Measurements from ENCODE around the gene WFDC1.

WFDC1 gene

GRCh38 chr16:84294531-84295142 lies at the start of gene WFDC1:
Gene WFDC1, plus strand, starts transcription at chr16:84294878. Its CDS starts 94 bp downstream, at chr16:84294972.
- DNase-seq = peak; percentile 73

GRCh38 chr16:84245956-84246678 lies 48.6 kb upstream of the WFDC1 start:
- no peak for DNase-seq

GRCh38 chr16:84246679-84247077 lies 48.0 kb upstream of the WFDC1 start:
- no peak for DNase-seq

- no peak for DNase-seq
These were observed 47.3 kb upstream of the WFDC1 start for GRCh38 chr16:84247331-84247730.

GRCh38 chr16:84247844-84248243 lies 46.8 kb upstream of the WFDC1 start:
- no peak for DNase-seq

- no peak for DNase-seq
These were observed 42.5 kb upstream of the WFDC1 start for GRCh38 chr16:84252184-84252583.

GRCh38 chr16:84253173-84253572 lies 41.5 kb upstream of the WFDC1 start:
- DNase-seq = no peak

- no peak for DNase-seq
These were observed 40.6 kb upstream of the WFDC1 start for GRCh38 chr16:84254062-84254461.

- no peak for DNase-seq
These were observed 39.4 kb upstream of the WFDC1 start for GRCh38 chr16:84255050-84255810.

GRCh38 chr16:84258266-84258665 lies 36.4 kb upstream of the WFDC1 start:
- no peak for DNase-seq

GRCh38 chr16:84259691-84260090 lies 35.0 kb upstream of the WFDC1 start:
- DNase-seq = no peak

GRCh38 chr16:84260766-84261554 lies 33.7 kb upstream of the WFDC1 start:
- DNase-seq = no peak

- DNase-seq = no peak
These were observed 32.6 kb upstream of the WFDC1 start for GRCh38 chr16:84262031-84262430.

- no peak for DNase-seq
These were observed 31.7 kb upstream of the WFDC1 start for GRCh38 chr16:84262939-84263338.

GRCh38 chr16:84266451-84266850 lies 28.2 kb upstream of the WFDC1 start:
- peak; percentile 53 for DNase-seq

GRCh38 chr16:84267380-84267779 lies 27.3 kb upstream of the WFDC1 start:
- DNase-seq = no peak

- no peak for DNase-seq
These were observed 26.2 kb upstream of the WFDC1 start for GRCh38 chr16:84268291-84269040.

- DNase-seq = no peak
These were observed 24.6 kb upstream of the WFDC1 start for GRCh38 chr16:84270071-84270470.

GRCh38 chr16:84270531-84270930 lies 24.1 kb upstream of the WFDC1 start:
- no peak for DNase-seq

GRCh38 chr16:84271037-84271436 lies 23.6 kb upstream of the WFDC1 start:
- no peak for DNase-seq

- DNase-seq = no peak
These were observed 22.8 kb upstream of the WFDC1 start for GRCh38 chr16:84271866-84272265.

- no peak for DNase-seq
These were observed 21.8 kb upstream of the WFDC1 start for GRCh38 chr16:84272740-84273320.
